Stimulated activated CD4-positive, alpha-beta T cell treated with anti-CD3 and anti-CD28 coated beads, Interleukin-1b, Interleukin-23, amount 100 ng/mL, for 1 hour (primary cell): ENCODE results near the gene IMPACT.

Source experiments
- DNase-seq, 2 donors: peaks; one replicate each; pipeline ENCODE4 v3.0.0-alpha.2; 2020; ENCODE audit warnings: low read depth in 2 of 2

The IMPACT gene

GRCh38 chr18:24421831-24422230 is 4.6 kb upstream of the IMPACT start:
- DNase-seq = no peak

DNA sequence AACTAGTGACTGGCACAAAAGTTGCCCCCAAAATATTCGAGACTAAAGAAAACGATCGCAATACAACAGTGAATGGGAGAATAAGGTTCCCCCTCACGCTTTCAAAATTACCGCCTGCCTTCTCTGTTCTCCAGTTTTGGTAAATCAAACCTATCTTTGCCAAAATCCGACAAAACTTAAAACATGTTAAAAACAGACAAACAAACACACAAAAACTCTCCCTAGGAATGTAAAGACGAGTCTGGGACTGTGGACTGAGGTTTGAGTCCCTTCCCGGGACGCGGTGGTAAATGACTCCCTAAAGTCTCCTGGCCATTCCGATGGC is 435 bp upstream of the IMPACT start:
- no peak for DNase-seq

- DNase-seq = no peak
Observed at GRCh38 chr18:24427484-24427883, 1.0 kb downstream of the IMPACT start.

DNA sequence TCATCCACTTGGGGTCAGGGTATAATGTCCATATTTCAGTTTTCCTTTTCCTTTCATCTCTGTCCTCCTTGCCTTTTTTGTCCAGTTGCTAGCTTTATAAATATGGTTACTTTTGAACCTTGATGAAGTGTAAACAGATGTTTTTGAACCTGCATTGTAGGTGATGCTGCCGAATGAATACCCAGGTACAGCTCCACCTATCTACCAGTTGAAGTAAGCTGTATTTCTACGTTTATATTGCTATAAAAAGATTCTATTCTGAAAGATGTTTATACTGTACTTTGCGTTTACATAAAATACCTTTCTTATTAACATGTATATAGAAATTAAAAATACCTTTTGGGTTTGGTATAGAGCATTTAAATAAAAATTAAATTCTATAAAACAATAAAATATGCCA is 2.2 kb downstream of the IMPACT start:
- DNase-seq = no peak

DNA sequence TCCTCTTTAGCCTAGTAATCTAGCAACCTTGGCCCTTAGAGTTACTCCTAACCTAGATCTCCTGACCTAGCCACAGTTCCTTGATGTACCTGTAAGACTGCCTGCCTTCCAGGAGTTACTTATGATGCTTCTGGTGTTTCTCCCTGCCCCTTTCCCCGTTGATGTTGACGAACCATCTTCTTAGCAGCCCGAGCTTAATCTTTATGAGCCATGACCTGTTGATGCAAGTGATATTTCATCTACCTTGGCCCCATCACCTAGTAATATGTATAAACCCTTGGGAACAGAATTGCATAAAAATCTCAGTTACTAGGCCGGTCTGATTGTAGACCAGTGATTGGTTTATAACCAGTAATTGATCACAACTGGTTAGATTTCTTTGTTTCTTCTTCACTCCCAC is 2.7 kb downstream of the IMPACT start:
- DNase-seq = no peak

DNA sequence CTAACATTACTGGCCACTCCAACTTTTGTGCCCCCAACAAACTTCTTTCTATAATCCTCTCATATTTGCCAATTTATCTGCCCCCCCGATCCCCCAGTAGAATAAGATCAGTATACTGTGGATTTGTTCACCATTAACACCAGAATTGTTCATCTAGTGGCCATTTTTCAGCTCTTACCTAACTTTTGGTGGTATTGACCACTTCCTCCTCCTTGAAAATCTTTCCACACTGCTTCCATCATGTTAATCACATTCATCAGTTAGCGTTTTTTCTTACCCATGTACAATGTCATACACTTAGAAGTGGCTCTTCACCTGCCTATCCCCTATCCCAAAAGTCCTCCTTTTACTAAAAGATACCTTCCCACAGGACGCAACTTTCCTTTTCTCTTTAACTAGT is 6.1 kb downstream of the IMPACT start:
- DNase-seq = no peak

GRCh38 chr18:24436939-24437338 is 10.5 kb downstream of the IMPACT start:
- DNase-seq = no peak

GRCh38 chr18:24443870-24444269 is 17.4 kb downstream of the IMPACT start:
- DNase-seq = no peak

GRCh38 chr18:24446453-24446852 is 20.0 kb downstream of the IMPACT start:
- no peak for DNase-seq

GRCh38 chr18:24446953-24447538 is 20.6 kb downstream of the IMPACT start:
- DNase-seq = no peak

GRCh38 chr18:24447961-24448360 is 21.5 kb downstream of the IMPACT start:
- DNase-seq = no peak

- DNase-seq = no peak
Observed at GRCh38 chr18:24456549-24456948, 30.1 kb downstream of the IMPACT start.

DNA sequence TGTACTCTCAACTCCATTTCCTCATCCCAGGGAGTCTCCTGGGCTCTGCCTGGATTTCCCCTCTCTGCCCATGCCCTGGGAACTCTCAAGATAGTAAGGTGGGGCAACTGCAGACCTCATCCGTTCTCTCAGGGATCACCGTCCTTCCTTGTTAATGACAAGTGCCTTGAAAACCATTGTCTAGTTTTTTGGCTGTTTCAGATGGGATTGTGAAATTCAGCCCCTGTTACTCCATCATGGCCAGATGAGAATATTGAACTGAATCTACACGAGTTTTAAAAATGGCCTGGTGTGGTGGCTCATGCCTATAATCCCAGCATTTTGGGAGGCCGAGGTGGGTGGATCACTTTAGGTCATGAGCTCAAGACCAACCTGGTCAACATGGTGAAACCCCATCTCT is 33.3 kb downstream of the IMPACT start:
- DNase-seq = no peak

DNA sequence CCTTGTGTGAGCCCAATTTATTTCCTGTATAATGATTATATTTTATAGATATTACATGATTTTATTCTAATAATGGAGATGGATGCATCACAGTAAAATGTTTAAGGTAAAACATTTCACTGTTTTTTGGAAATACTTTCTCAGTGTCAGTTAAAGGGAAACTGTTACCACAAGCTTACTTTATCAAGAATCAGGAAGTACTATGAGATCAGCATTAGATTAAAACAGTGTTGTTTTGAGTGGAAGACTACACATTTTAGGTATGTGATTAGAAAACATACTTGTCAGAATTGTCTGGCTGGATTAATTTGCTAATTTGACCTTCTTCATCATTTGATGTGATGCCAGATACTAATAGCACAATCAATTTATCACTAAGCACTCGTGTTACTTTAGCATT is 33.9 kb downstream of the IMPACT start, which contains the start of gene HRH4:
TSS of gene HRH4 (plus strand) at position 250 of the 400 bp plus-strand sequence. CDS start at position 342, 92 bp downstream.
- no peak for DNase-seq

DNA sequence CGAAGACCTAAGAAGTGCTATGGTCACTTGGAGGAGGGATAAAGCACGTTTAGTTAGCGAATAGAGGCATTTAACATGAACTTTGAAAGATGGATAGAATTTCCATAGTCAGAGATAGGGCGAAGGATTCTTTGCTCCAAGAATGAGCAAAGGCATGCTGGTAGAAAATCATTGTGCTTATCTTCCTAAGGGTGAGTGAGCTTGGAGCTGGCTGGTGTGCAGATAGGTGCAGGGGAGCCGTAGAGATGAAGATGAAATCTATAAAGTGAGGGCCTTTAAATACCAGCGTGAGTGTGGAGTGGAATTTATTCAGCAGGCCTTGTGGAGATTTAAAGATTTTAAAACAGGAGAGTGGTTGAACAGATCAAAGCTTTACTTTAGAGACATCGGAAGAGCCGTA is 35.5 kb downstream of the IMPACT start:
- no peak for DNase-seq

GRCh38 chr18:24462838-24463775 is 36.6 kb downstream of the IMPACT start:
- DNase-seq = no peak

GRCh38 chr18:24465486-24465885 is 39.0 kb downstream of the IMPACT start:
- no peak for DNase-seq

GRCh38 chr18:24466771-24467170 is 40.3 kb downstream of the IMPACT start:
- no peak for DNase-seq

DNA sequence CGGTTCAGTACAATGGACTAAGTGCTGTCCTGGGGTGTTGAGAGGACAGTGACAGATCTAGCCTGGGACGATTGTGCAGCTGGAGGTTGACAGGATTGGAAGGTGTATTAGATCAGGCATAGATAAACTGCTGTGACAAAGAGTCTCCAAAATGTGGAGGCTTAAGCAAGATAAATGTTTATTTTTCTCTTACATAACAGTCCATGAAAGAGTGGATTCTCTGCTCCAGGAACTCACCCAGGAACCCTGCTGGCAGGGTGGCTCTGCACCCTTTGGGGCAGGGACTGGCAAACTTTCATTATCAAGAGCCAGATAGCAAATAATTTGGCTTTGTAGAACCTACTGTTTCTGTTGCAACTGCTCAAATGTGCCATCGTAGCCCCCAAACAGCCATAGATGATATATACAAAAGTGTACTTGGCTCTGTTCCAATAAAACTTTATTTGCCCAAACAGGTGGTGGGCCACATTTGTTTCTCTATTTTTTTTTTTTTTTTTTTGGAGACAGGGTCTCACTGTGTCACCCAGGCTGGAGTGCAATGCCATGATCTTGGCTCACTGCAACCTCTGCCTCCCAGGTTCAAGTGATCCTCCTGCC is 43.6 kb downstream of the IMPACT start:
- no peak for DNase-seq

DNA sequence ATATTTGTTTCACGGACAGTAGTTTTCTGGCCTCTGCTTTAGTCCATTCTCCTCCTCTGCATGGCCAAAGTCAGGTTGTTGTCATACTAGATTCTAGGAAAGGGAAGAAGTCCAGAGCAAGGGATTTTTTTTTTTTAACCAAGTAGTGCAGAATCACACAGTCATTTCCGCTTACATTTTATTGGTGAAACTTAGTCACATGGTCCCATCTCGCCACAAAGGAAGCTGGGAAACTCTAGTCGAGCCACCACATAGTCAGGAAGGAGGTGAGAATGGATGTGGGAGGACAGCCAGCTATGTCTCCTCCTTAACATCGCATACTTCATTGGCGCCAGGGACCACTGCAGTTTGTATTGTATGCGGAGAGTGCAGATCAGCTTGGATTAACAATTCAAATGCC is 44.3 kb downstream of the IMPACT start:
- DNase-seq = no peak

DNA sequence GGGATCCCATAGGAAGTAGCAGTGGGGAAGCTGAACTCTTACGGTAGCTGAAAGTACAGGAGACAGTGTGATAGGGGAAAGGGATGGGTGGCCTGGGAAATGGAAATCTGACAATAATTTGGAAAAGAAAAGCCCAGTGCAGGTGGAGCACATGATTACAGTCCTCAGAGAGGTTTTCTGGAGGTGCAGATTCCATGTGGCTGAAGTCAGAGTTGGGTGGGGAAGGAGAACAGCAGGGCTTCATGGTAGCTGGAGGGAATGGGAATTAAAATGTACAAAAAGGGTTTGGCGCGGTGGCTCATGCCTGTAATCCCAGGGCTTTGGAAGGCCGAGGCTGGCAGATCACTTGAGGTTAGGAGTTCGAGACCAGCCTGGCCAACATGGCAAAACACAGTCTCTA is 46.1 kb downstream of the IMPACT start:
- no peak for DNase-seq

DNA sequence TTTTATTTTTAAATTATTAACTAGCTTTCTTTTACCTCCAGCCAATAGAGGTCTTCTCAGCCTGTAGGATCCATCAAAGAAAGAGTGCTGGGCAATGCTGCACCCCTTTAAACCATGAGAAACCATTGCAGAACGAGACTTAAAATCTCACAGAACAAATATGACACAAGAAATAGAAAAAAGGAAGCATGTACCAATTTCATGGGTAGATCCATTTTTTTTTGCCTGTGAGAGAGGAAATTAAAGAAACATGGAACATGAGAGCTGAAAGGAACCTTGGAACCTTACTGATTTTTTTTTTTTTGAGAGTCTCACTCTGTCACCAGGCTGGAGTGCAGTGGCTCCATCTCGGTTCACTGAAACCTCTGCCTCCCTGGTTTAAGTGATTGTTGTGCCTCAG is 47.9 kb downstream of the IMPACT start:
- no peak for DNase-seq
